ENCODE measurements around the gene NUP214. TPM values are rescaled to one million over a fixed set of nuclear protein-coding genes. Genes with fewer than 3 reads are reported as not detected.

NUP214 gene
- total RNA-seq, 1 donor from 2014 or later, result 24.7 TPM

GRCh38 chr9:131193051-131193450, 67.7 kb downstream of the NUP214 start:
- TF ChIP-seq, protein P1, sequence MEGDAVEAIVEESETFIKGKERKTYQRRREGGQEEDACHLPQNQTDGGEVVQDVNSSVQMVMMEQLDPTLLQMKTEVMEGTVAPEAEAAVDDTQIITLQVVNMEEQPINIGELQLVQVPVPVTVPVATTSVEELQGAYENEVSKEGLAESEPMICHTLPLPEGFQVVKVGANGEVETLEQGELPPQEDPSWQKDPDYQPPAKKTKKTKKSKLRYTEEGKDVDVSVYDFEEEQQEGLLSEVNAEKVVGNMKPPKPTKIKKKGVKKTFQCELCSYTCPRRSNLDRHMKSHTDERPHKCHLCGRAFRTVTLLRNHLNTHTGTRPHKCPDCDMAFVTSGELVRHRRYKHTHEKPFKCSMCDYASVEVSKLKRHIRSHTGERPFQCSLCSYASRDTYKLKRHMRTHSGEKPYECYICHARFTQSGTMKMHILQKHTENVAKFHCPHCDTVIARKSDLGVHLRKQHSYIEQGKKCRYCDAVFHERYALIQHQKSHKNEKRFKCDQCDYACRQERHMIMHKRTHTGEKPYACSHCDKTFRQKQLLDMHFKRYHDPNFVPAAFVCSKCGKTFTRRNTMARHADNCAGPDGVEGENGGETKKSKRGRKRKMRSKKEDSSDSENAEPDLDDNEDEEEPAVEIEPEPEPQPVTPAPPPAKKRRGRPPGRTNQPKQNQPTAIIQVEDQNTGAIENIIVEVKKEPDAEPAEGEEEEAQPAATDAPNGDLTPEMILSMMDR (IDR thresholded peaks at IDR 0.05; ENCODE audit: borderline replicate concordance), result no peak
- DNase-seq, result no peak
- H3K36me3 ChIP-seq, result peaks cover 95% of the 10 kb centered on the region

GRCh38 chr9:131194762-131195161, 69.4 kb downstream of the NUP214 start:
- TF ChIP-seq, protein P1 (IDR thresholded peaks at IDR 0.05; ENCODE audit: borderline replicate concordance), result no peak
- Histone ChIP-seq H3K9me3 (replicated peaks) (no peaks in the 10 kb centered on the region), H3K27me3 (ENCODE audit: low read depth) (no peaks in the 10 kb centered on the region), H3K36me3 (peaks cover 95% of the 10 kb centered on the region), H3K4me3 (no peak overlapping the region), H3K27ac (replicated peaks) (no peak overlapping the region), H3K4me1 (no peaks in the 10 kb centered on the region)
- no peak for DNase-seq
- intact Hi-C loops (cut with micrococcal nuclease), result no loop called here

More at GRCh38 chr9:131193051-131193450, 67.7 kb downstream of the NUP214 start:
- Histone ChIP-seq H3K27ac (replicated peaks) (no peak overlapping the region), H3K27me3 (ENCODE audit: low read depth) (no peaks in the 10 kb centered on the region), H3K4me3 (no peak overlapping the region), H3K9me3 (replicated peaks) (no peaks in the 10 kb centered on the region), H3K4me1 (no peaks in the 10 kb centered on the region)
- intact Hi-C loops (cut with micrococcal nuclease), result no loop called here

DNA sequence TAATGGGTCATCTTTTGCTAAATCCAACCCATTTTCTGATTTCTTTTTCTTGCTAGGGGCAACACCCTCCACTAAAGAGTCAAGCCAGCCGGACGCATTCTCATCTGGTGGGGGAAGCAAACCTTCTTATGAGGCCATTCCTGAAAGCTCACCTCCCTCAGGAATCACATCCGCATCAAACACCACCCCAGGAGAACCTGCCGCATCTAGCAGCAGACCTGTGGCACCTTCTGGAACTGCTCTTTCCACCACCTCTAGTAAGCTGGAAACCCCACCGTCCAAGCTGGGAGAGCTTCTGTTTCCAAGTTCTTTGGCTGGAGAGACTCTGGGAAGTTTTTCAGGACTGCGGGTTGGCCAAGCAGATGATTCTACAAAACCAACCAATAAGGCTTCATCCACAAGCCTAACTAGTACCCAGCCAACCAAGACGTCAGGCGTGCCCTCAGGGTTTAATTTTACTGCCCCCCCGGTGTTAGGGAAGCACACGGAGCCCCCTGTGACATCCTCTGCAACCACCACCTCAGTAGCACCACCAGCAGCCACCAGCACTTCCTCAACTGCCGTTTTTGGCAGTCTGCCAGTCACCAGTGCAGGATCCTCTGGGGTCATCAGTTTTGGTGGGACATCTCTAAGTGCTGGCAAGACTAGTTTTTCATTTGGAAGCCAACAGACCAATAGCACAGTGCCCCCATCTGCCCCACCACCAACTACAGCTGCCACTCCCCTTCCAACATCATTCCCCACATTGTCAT, 72.0 kb downstream of the NUP214 start:
- Histone ChIP-seq H3K27me3 (ENCODE audit: low read depth) (no peaks in the 10 kb centered on the region), H3K36me3 (peaks cover 95% of the 10 kb centered on the region), H3K27ac (replicated peaks) (no peak overlapping the region), H3K9me3 (replicated peaks) (no peaks in the 10 kb centered on the region), H3K4me3 (no peak overlapping the region), H3K4me1 (no peaks in the 10 kb centered on the region)
- DNase-seq, result no peak
- TF ChIP-seq, protein P1 (IDR thresholded peaks at IDR 0.05; ENCODE audit: borderline replicate concordance), result no peak
- intact Hi-C loops (cut with micrococcal nuclease), result no loop called here

DNA sequence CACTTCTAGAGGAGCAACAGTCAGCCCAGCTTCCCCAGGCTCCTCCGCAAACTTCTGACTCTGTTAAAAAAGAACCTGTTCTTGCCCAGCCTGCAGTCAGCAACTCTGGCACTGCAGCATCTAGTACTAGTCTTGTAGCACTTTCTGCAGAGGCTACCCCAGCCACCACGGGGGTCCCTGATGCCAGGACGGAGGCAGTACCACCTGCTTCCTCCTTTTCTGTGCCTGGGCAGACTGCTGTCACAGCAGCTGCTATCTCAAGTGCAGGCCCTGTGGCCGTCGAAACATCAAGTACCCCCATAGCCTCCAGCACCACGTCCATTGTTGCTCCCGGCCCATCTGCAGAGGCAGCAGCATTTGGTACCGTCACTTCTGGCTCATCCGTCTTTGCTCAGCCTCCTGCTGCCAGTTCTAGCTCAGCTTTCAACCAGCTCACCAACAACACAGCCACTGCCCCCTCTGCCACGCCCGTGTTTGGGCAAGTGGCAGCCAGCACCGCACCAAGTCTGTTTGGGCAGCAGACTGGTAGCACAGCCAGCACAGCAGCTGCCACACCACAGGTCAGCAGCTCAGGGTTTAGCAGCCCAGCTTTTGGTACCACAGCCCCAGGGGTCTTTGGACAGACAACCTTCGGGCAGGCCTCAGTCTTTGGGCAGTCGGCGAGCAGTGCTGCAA, 72.8 kb downstream of the NUP214 start:
- Histone ChIP-seq H3K27ac (replicated peaks) (no peak overlapping the region), H3K36me3 (peaks cover 97% of the 10 kb centered on the region), H3K9me3 (replicated peaks) (no peaks in the 10 kb centered on the region), H3K4me3 (no peak overlapping the region), H3K27me3 (ENCODE audit: low read depth) (no peaks in the 10 kb centered on the region), H3K4me1 (no peaks in the 10 kb centered on the region)
- intact Hi-C loops (cut with micrococcal nuclease), result no loop called here
- no peak for DNase-seq
- TF ChIP-seq, protein P1 (IDR thresholded peaks at IDR 0.05; ENCODE audit: borderline replicate concordance), result no peak

GRCh38 chr9:131201856-131202255, 76.5 kb downstream of the NUP214 start:
- no peaks in the 10 kb centered on the region for H3K27me3 ChIP-seq (ENCODE audit: low read depth)
- DNase-seq, result no peak
- H3K9me3 ChIP-seq (replicated peaks), result no peaks in the 10 kb centered on the region
- H3K36me3 ChIP-seq, result peaks cover 100% of the 10 kb centered on the region
- TF ChIP-seq, protein P1 (IDR thresholded peaks at IDR 0.05; ENCODE audit: borderline replicate concordance), result no peak
- intact Hi-C loops (cut with micrococcal nuclease), result no loop called here
- H3K4me1 ChIP-seq, result no peaks in the 10 kb centered on the region
- no peak overlapping the region for H3K27ac ChIP-seq (replicated peaks)
- no peak overlapping the region for H3K4me3 ChIP-seq

Data from left ventricle myocardium inferior (tissue), 1 donor.